Panc1 (cell line): ENCODE measurements around the gene PML. TPM values are rescaled to one million over a fixed set of nuclear protein-coding genes. Genes with fewer than 3 reads are reported as not detected.

Experiments used
- ATAC-seq: fragments of 200-7000 bp; cut with Tn5 transposase; 2 replicates; pipeline ENCODE4 v1.9.1; 2020; ENCODE audit warnings: mild to moderate bottlenecking, moderate library complexity
- BruUV-seq: library from RNA; stranded (reverse); fragments of 400-500 nt; replicated peaks from 2 replicates; lab custom pipeline; 2021; lab: Mats Ljungman, UMichigan
- CTCF ChIA-PET: fragments of 300-600 bp; sonication (Branson Sonifier 250); formaldehyde crosslinking; loops from one replicate; lab custom pipeline; 2022; ENCODE audit warnings: antibody characterized with exemption; lab: Charles Lee
- POLR2A ChIA-PET: fragments of 300-600 bp; sonication (Branson Sonifier 250); formaldehyde crosslinking; loops from one replicate; lab custom pipeline; 2022; ENCODE audit warnings: antibody characterized with exemption; lab: Charles Lee
- DNase-seq: peaks from one replicate; pipeline ENCODE4 v3.0.0-alpha.2; 2010; ENCODE audit warnings: low read depth, low spot score
- H3K27ac ChIP-seq: 2 replicates; pipeline ENCODE4 v1.5.1; 2011; ENCODE audit warnings: mild to moderate bottlenecking, low read length, inconsistent platforms
- H3K27me3 ChIP-seq: fragments of 200-500 bp; sonication (Bioruptor generic); 2 replicates; pipeline ENCODE4 v1.6.0; 2014; ENCODE audit warnings: low read length, inconsistent platforms; ENCODE audit not compliant: control insufficient read depth, insufficient read depth
- H3K36me3 ChIP-seq: fragments of 200-500 bp; sonication (Bioruptor generic); 2 replicates; pipeline ENCODE4 v1.5.1; 2014; ENCODE audit warnings: inconsistent platforms, mild to moderate bottlenecking, low read length, moderate library complexity; ENCODE audit not compliant: control insufficient read depth, insufficient read depth
- H3K4me1 ChIP-seq: 2 replicates; pipeline ENCODE4 v1.5.1; 2011; ENCODE audit warnings: inconsistent platforms, mild to moderate bottlenecking, low read length, moderate library complexity; ENCODE audit not compliant: control insufficient read depth, insufficient read depth
- H3K4me3 ChIP-seq, 2 experiments: 2 replicates each; pipeline ENCODE4 v1.5.1; 2011 to 2012; ENCODE audit warnings: low read depth in 2 of 2, low read length in 2 of 2, mild to moderate bottlenecking in 2 of 2, inconsistent platforms in 1 of 2, moderate library complexity in 1 of 2
- H3K9me3 ChIP-seq: fragments of 200-500 bp; sonication (Bioruptor generic); 2 replicates; pipeline ENCODE4 v1.5.1; 2014; ENCODE audit warnings: low read depth, mild to moderate bottlenecking, inconsistent platforms, low read length, moderate library complexity; ENCODE audit not compliant: control insufficient read depth, insufficient read depth
- POLR2AphosphoS5 ChIP-seq: IDR thresholded peaks from 2 replicates; pipeline ENCODE4 v1.6.1; 2012; ENCODE audit warnings: mild to moderate bottlenecking, low read depth, low read length, moderate library complexity
- SIN3A ChIP-seq: IDR thresholded peaks from 2 replicates; pipeline ENCODE4 v1.6.1; 2012; ENCODE audit warnings: low read depth, mild to moderate bottlenecking, low read length, moderate library complexity, borderline replicate concordance; ENCODE audit not compliant: insufficient read depth
- TCF7L2 ChIP-seq: IDR thresholded peaks from 2 replicates; pipeline ENCODE4 v1.6.1; 2011; ENCODE audit warnings: mild to moderate bottlenecking, low read depth, low read length, inconsistent platforms
- in situ Hi-C: cut with HindIII; loops from 2 replicates; pipeline ENCODE4 v1.10.0; 2016; ENCODE audit warnings: low sequenced_read_pairs, low pct_unique_long_range_greater_than_20kb
- intact Hi-C: fragments of 100-400 bp; cut with micrococcal nuclease; formaldehyde crosslinking; loops from one replicate; pipeline ENCODE4 v1.10.0; 2022; ENCODE audit not compliant: unreplicated experiment
- total RNA-seq: library from RNA; stranded (reverse); gene quantifications from one replicate; pipeline ENCODE4 v1.2.1, GENCODE V29; 2021; ENCODE audit not compliant: unreplicated experiment
- TF ChIP-seq, protein P1 (sequence below), 2 experiments: IDR thresholded peaks; 2 replicates each; pipeline ENCODE4 v1.6.1; 2011 to 2012; ENCODE audit warnings: low read depth in 2 of 2, control low read depth in 1 of 2, low read length in 1 of 2, mild to moderate bottlenecking in 1 of 2, moderate library complexity in 1 of 2; ENCODE audit not compliant: insufficient read depth in 1 of 2
- TF ChIP-seq, protein P2 (sequence below): fragments of 450-650 bp; IDR thresholded peaks from 2 replicates; pipeline ENCODE4 v1.5.1; 2017; ENCODE audit warnings: mild to moderate bottlenecking

Gene PML
- total RNA-seq, 1 experiment from 2014 or later, result 52.2 TPM

DNA sequence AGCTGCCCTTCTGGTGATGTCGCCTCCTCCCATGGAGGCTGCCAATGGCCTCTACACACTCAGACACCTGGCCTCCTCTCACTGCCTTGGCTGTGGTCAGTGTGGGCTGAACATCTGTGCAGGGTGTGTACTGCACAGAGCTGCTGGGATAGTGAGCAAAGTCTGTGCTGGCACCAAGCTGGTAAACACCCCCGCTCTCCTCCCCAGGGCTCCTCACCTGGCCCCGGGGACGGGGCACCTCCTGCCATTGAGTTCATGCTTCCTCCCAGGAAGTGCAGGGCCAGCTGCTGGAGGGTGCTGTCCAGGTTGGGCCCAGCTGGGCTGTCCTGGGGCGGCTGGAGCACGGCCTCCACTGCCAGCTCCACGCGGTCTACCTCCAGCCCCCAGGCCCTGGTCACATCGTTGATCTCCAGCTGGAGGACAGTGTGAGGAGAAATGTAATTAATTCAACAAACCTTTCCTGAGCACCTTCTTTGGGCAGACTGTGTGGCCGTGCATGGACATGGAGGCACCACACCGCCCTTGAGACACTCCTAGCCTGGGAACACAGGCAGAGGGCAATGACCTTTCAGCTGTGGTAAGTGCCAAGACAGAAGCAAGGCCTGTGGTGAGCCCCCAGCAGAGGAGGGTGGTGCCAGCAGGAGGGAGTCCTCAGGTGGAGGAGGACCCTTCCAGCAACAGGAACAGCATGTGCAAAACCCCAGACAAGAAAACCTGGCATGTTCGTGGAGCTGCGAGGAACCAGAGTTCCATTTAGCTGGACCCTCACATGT lies 9.2 kb upstream of the PML start:
- ChIA-PET POLR2A (no interaction called here), CTCF (no interaction called here)
- Histone ChIP-seq H3K27me3 (no peaks in the 10 kb centered on the region), H3K4me1 (peaks cover 13% of the 10 kb centered on the region; the same call in 1 of the 2 replicates), H3K9me3 (no peaks in the 10 kb centered on the region), H3K36me3 (no peaks in the 10 kb centered on the region), H3K4me3 (no peak overlapping the region), H3K27ac (no peak overlapping the region)
- intact Hi-C loops, result no loop called here
- in situ Hi-C loops, result no loop called here
- DNase-seq, result no peak
- no peak for ATAC-seq
- TF ChIP-seq, protein P1, sequence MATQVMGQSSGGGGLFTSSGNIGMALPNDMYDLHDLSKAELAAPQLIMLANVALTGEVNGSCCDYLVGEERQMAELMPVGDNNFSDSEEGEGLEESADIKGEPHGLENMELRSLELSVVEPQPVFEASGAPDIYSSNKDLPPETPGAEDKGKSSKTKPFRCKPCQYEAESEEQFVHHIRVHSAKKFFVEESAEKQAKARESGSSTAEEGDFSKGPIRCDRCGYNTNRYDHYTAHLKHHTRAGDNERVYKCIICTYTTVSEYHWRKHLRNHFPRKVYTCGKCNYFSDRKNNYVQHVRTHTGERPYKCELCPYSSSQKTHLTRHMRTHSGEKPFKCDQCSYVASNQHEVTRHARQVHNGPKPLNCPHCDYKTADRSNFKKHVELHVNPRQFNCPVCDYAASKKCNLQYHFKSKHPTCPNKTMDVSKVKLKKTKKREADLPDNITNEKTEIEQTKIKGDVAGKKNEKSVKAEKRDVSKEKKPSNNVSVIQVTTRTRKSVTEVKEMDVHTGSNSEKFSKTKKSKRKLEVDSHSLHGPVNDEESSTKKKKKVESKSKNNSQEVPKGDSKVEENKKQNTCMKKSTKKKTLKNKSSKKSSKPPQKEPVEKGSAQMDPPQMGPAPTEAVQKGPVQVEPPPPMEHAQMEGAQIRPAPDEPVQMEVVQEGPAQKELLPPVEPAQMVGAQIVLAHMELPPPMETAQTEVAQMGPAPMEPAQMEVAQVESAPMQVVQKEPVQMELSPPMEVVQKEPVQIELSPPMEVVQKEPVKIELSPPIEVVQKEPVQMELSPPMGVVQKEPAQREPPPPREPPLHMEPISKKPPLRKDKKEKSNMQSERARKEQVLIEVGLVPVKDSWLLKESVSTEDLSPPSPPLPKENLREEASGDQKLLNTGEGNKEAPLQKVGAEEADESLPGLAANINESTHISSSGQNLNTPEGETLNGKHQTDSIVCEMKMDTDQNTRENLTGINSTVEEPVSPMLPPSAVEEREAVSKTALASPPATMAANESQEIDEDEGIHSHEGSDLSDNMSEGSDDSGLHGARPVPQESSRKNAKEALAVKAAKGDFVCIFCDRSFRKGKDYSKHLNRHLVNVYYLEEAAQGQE (IDR thresholded peaks at IDR 0.05; ENCODE audit: insufficient read depth in 1 of 2, low read depth in 2 of 2, low read length in 1 of 2), result no peak
- TF ChIP-seq POLR2AphosphoS5 (no peak), TCF7L2 (no peak), SIN3A (no peak)
- TF ChIP-seq, protein P2, sequence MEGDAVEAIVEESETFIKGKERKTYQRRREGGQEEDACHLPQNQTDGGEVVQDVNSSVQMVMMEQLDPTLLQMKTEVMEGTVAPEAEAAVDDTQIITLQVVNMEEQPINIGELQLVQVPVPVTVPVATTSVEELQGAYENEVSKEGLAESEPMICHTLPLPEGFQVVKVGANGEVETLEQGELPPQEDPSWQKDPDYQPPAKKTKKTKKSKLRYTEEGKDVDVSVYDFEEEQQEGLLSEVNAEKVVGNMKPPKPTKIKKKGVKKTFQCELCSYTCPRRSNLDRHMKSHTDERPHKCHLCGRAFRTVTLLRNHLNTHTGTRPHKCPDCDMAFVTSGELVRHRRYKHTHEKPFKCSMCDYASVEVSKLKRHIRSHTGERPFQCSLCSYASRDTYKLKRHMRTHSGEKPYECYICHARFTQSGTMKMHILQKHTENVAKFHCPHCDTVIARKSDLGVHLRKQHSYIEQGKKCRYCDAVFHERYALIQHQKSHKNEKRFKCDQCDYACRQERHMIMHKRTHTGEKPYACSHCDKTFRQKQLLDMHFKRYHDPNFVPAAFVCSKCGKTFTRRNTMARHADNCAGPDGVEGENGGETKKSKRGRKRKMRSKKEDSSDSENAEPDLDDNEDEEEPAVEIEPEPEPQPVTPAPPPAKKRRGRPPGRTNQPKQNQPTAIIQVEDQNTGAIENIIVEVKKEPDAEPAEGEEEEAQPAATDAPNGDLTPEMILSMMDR, result no peak
- no TSS peak for BruUV-seq

DNA sequence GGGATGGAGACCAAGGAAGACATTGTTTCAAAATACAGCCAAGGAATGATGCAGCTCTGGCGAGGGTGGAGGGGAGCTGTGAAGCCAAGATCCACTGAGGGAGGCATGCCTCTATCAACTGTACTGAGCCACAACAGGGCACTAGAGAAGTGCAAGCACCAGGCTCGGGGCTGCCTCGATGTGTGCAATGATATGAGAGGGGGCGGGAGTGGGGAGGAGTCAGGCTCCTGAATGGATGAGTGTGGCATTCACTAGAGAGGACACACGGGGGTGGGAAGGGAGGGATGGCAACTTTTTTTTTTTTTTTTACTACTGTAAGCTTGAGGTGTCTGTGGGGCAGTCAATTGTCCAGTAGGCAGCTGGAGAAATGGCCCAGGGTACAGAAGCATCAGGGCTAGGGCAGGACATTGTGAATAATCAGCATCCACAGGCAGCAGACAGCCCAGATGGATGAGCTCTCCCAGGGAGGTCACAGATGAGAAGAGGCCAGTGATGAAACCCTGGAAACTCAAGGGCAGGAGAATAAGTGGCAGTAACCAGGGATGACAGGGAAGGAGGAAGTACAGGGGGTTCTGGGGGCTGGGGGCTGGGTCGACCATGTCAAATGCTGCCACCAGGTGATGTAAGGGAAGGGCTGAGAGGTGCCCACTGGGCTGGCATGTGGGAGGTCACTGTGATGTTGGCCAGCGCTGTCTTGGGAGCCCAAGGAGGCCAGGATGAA lies 8.3 kb upstream of the PML start:
- in situ Hi-C loops (no loop called here), intact Hi-C loops (no loop called here)
- Histone ChIP-seq H3K27me3 (no peaks in the 10 kb centered on the region), H3K4me3 (no peak overlapping the region), H3K36me3 (no peaks in the 10 kb centered on the region), H3K9me3 (no peaks in the 10 kb centered on the region), H3K27ac (no peak overlapping the region), H3K4me1 (peaks cover 17% of the 10 kb centered on the region)
- ChIA-PET CTCF (no interaction called here), POLR2A (no interaction called here)
- no peak for DNase-seq
- TF ChIP-seq POLR2AphosphoS5, result no peak
- TF ChIP-seq, protein P1 (IDR thresholded peaks at IDR 0.05; ENCODE audit: insufficient read depth in 1 of 2, low read depth in 2 of 2, low read length in 1 of 2), result no peak
- TF ChIP-seq, protein P2, result no peak
- TF ChIP-seq SIN3A, result no peak
- no peak for TF ChIP-seq TCF7L2
- no peak for ATAC-seq
- BruUV-seq, result no TSS peak
